ENCODE results near the gene TERB2. TPM values are rescaled to one million over a fixed set of nuclear protein-coding genes. Genes with fewer than 3 reads are reported as not detected.
"Not testable (repeated sequence)": the region's sequence is repeated elsewhere in the genome, so short reads cannot be mapped to it uniquely, and the experiment has no call there.

Gene TERB2
- total RNA-seq, 4 donors from 2014 or later, result not detected

- H3K4me1 ChIP-seq, result peaks cover 0 to 5% of the 10 kb centered on the region in 2 donors
- intact Hi-C loops (cut with DNase I), result no loop called here
- no peak for TF ChIP-seq POLR2A (IDR thresholded peaks at IDR 0.05)
- TF ChIP-seq CTCF (IDR thresholded peaks at IDR 0.05), result no peak
- no peak overlapping the region for H3K27ac ChIP-seq
- H3K9me3 ChIP-seq, result no peaks in the 10 kb centered on the region
- DNase-seq, result no peak
- no peaks in the 10 kb centered on the region for H3K36me3 ChIP-seq
- H3K4me3 ChIP-seq (replicated peaks in 1 of 3), result no peak overlapping the region
- 68 to 72% methylated on average over 4 of the region's 4 CpGs for WGBS, 2 donors
- no peaks in the 10 kb centered on the region for H3K27me3 ChIP-seq
These were observed 12.0 kb downstream of the TERB2 start for GRCh38 chr15:44968475-44968874.

- H3K27ac ChIP-seq, result no peak overlapping the region
- H3K9me3 ChIP-seq, result no peaks in the 10 kb centered on the region
- no peak for DNase-seq
- no peak overlapping the region for H3K4me3 ChIP-seq (replicated peaks in 1 of 3)
- no peaks in the 10 kb centered on the region for H3K36me3 ChIP-seq
- no peak for TF ChIP-seq CTCF (IDR thresholded peaks at IDR 0.05)
- TF ChIP-seq POLR2A (IDR thresholded peaks at IDR 0.05), result no peak
- peaks cover 0 to 10% of the 10 kb centered on the region in 2 donors for H3K4me1 ChIP-seq
- WGBS, 2 donors, result 78 to 91% methylated on average over 6 of the region's 6 CpGs
- intact Hi-C loops (cut with DNase I), result loop anchor here (10.0 kb wide), 1 partner anchor 64 kb away; no protein-coding TSS in a partner anchor
- H3K27me3 ChIP-seq, result no peaks in the 10 kb centered on the region
These were observed 14.5 kb downstream of the TERB2 start for GRCh38 chr15:44971036-44971435.

GRCh38 chr15:44976183-44976582 is 19.7 kb downstream of the TERB2 start:
- H3K27ac ChIP-seq, result peak overlapping the region in 2 of 3 donors; percentile 1 to 41
- H3K9me3 ChIP-seq; H3K4me3 ChIP-seq (replicated peaks in 1 of 3); H3K4me1 ChIP-seq; H3K27me3 ChIP-seq; H3K36me3 ChIP-seq: not testable (repeated sequence)
- peak; percentile 73 to 80 for DNase-seq
- intact Hi-C loops (cut with DNase I), result loop anchor here (10.0 kb wide), 1 partner anchor 59 kb away; no protein-coding TSS in a partner anchor
- WGBS, 2 donors, result 31 to 51% methylated on average over 3 of the region's 3 CpGs

- not testable (repeated sequence) for H3K4me3 ChIP-seq (replicated peaks in 1 of 3); H3K27me3 ChIP-seq; H3K36me3 ChIP-seq; DNase-seq; H3K4me1 ChIP-seq; H3K27ac ChIP-seq; H3K9me3 ChIP-seq
- intact Hi-C loops (cut with DNase I), result loop anchor here (10.0 kb wide), 1 partner anchor 57 kb away; no protein-coding TSS in a partner anchor
- WGBS, 2 donors, result 64 to 70% methylated on average over 2 of the region's 2 CpGs
These were observed 21.3 kb downstream of the TERB2 start for GRCh38 chr15:44977781-44978180.

- not testable (repeated sequence) for H3K36me3 ChIP-seq; H3K27me3 ChIP-seq; H3K4me3 ChIP-seq (replicated peaks in 1 of 3); H3K4me1 ChIP-seq; H3K9me3 ChIP-seq; DNase-seq
- peak overlapping the region in 2 of 3 donors; percentile 11 to 30 for H3K27ac ChIP-seq
- intact Hi-C loops (cut with DNase I), result loop anchor here (10.0 kb wide), 1 partner anchor 55 kb away; no protein-coding TSS in a partner anchor
- WGBS, 2 donors, result 28 to 40% methylated on average over 2 of the region's 2 CpGs
These were observed 23.3 kb downstream of the TERB2 start for GRCh38 chr15:44979617-44980339.

- H3K4me1 ChIP-seq; DNase-seq; H3K4me3 ChIP-seq (replicated peaks in 1 of 3); H3K27ac ChIP-seq; intact Hi-C loops (cut with DNase I); H3K27me3 ChIP-seq; H3K9me3 ChIP-seq; H3K36me3 ChIP-seq: not testable (repeated sequence)
- 74 to 80% methylated on average over 1 of the region's 1 CpG for WGBS, 2 donors
These were observed 27.7 kb downstream of the TERB2 start for GRCh38 chr15:44984144-44984543.

GRCh38 chr15:44986346-44987055 is 30.0 kb downstream of the TERB2 start:
- DNase-seq; H3K4me1 ChIP-seq; H3K27me3 ChIP-seq; H3K27ac ChIP-seq; H3K4me3 ChIP-seq (replicated peaks in 1 of 3); H3K9me3 ChIP-seq; intact Hi-C loops (cut with DNase I); H3K36me3 ChIP-seq: not testable (repeated sequence)
- WGBS, 2 donors, result 82 to 83% methylated on average over 4 of the region's 4 CpGs

- DNase-seq; H3K27ac ChIP-seq; H3K27me3 ChIP-seq; H3K4me3 ChIP-seq (replicated peaks in 1 of 3); H3K9me3 ChIP-seq; intact Hi-C loops (cut with DNase I); H3K36me3 ChIP-seq; H3K4me1 ChIP-seq: not testable (repeated sequence)
- 100% methylated on average over 1 of the region's 1 CpG; no CpG with 5 or more reads in 1 of the 2 donors for WGBS, 2 donors
These were observed 31.2 kb downstream of the TERB2 start for GRCh38 chr15:44987711-44988110.

- H3K4me1 ChIP-seq; H3K4me3 ChIP-seq (replicated peaks in 1 of 3); intact Hi-C loops (cut with DNase I); H3K36me3 ChIP-seq; H3K27me3 ChIP-seq; H3K27ac ChIP-seq; DNase-seq; H3K9me3 ChIP-seq: not testable (repeated sequence)
- 71 to 88% methylated on average over 3 of the region's 3 CpGs for WGBS, 2 donors
These were observed 31.8 kb downstream of the TERB2 start for GRCh38 chr15:44988184-44988869.

GRCh38 chr15:44988870-44989219 is 32.4 kb downstream of the TERB2 start:
- H3K36me3 ChIP-seq; H3K27me3 ChIP-seq; H3K4me3 ChIP-seq (replicated peaks in 1 of 3); DNase-seq; intact Hi-C loops (cut with DNase I); H3K9me3 ChIP-seq; H3K4me1 ChIP-seq; H3K27ac ChIP-seq: not testable (repeated sequence)
- 86 to 92% methylated on average over 2 to 5 of the region's 5 CpGs for WGBS, 2 donors

Measured in thyroid gland (tissue), 4 donors.